Thymus (tissue), 11 donors: ENCODE data around the gene KRT39. TPM values are rescaled to one million over a fixed set of nuclear protein-coding genes. Genes with fewer than 3 reads are reported as not detected.

Experiments
- DNase-seq, 9 donors: peaks; one replicate each; pipeline ENCODE4 v3.0.0-alpha.2; 2013; ENCODE audit warnings: low spot score in 9 of 9, low read depth in 6 of 9, missing footprints in 1 of 9
- H3K27ac ChIP-seq, 2 donors: one replicate each; pipeline ENCODE4 v1.5.1; 2013; ENCODE audit warnings: control low read depth in 1 of 2, low read depth in 1 of 2, low read length in 1 of 2, mild to moderate bottlenecking in 1 of 2, moderate library complexity in 1 of 2
- H3K27me3 ChIP-seq, 2 donors: one replicate each; pipeline ENCODE4 v1.5.1; 2013; ENCODE audit warnings: low read length in 1 of 2; ENCODE audit not compliant: control insufficient read depth in 2 of 2, insufficient read depth in 1 of 2
- H3K36me3 ChIP-seq, 2 donors: one replicate each; pipeline ENCODE4 v1.5.1; 2013; ENCODE audit warnings: low read length in 1 of 2, mild to moderate bottlenecking in 1 of 2, moderate library complexity in 1 of 2; ENCODE audit not compliant: control insufficient read depth in 2 of 2, insufficient read depth in 2 of 2
- H3K4me1 ChIP-seq, 2 donors: one replicate each; pipeline ENCODE4 v1.5.1; 2013; ENCODE audit warnings: low read length in 2 of 2; ENCODE audit not compliant: control insufficient read depth in 2 of 2, insufficient read depth in 2 of 2
- H3K4me3 ChIP-seq, 2 donors: one replicate each; pipeline ENCODE4 v1.5.1; 2013; ENCODE audit warnings: low read length in 2 of 2, control low read depth in 1 of 2, mild to moderate bottlenecking in 1 of 2
- H3K9me3 ChIP-seq, 2 donors: one replicate each; pipeline ENCODE4 v1.5.1; 2013; ENCODE audit warnings: low read length in 1 of 2, mild to moderate bottlenecking in 1 of 2; ENCODE audit not compliant: control insufficient read depth in 2 of 2, insufficient read depth in 1 of 2
- WGBS: extraction: QIAGEN DNeasy Blood & Tissue Kit; methylation state at CpG from one replicate; pipeline ENCODE4 v1.1.7; 2013; 5-methylcytosine and 5-hydroxymethylcytosine counted together
- polyA plus RNA-seq: library from polyadenylated mRNA; stranded (reverse); fragments of 200-250 nt; gene quantifications from one replicate; pipeline ENCODE4 v1.2.3, GENCODE V29; 2013
- total RNA-seq: library from RNA; stranded (reverse); fragments of 120-200 nt; gene quantifications from one replicate; pipeline ENCODE4 v1.2.4, GENCODE V29; 2013
- donor health status: healthy.

Gene KRT39
- total and polyA plus RNA-seq, 2 donors, result 0.23 TPM; not detected in 1

DNA sequence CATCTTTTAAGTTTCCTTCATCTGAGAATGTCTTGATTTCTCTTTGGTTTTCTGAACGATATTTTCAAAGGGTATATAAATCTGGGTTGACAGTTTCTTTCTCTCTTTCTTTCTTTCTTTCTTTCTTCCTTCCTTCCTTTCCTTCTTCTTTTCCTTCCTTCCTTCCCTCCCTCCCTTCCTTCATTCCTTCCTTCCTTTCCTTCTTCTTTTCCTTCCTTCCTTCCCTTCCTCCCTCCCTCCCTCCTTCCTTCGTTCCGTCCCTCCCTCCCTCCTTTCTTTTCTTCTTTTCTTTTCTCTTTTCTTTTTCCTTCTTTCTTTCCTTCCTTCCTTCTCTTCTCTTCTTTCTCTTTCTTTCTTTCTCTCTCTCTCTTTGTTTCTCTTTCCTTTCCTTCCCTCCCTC lies 7.6 kb upstream of the KRT39 start:
- no peak overlapping the region for H3K27ac ChIP-seq
- H3K4me1 ChIP-seq, result no peaks in the 10 kb centered on the region
- 93% methylated on average over 3 of the region's 3 CpGs for WGBS
- no peak for DNase-seq
- no peaks in the 10 kb centered on the region for H3K9me3 ChIP-seq
- H3K27me3 ChIP-seq, result peaks cover 0 to 4% of the 10 kb centered on the region in 2 donors
- no peaks in the 10 kb centered on the region for H3K36me3 ChIP-seq
- no peak overlapping the region for H3K4me3 ChIP-seq

DNA sequence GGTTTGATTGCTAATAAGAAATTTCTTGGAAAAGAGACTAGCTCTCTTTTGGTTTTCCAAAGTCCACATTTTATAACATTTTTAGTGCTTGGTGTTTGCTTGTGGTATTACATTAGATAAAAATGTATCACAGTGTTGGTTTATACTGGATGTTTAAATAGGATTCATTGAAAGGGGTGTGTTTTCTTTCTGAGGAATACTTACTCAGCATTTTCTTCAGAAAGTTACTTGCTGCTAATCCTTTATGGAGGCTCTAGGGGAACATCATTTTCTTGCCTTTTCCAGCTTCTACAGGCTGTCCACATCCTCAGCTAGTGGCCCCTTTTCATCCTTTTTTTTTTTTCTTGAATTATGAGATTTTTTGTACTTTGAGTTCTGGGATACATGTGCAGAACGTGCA lies 834 bp upstream of the KRT39 start:
- WGBS, result 95% methylated on average over 1 of the region's 1 CpG
- Histone ChIP-seq H3K36me3 (no peaks in the 10 kb centered on the region), H3K4me3 (no peak overlapping the region), H3K4me1 (no peaks in the 10 kb centered on the region), H3K27me3 (no peaks in the 10 kb centered on the region), H3K9me3 (no peaks in the 10 kb centered on the region), H3K27ac (no peak overlapping the region)
- no peak for DNase-seq

DNA sequence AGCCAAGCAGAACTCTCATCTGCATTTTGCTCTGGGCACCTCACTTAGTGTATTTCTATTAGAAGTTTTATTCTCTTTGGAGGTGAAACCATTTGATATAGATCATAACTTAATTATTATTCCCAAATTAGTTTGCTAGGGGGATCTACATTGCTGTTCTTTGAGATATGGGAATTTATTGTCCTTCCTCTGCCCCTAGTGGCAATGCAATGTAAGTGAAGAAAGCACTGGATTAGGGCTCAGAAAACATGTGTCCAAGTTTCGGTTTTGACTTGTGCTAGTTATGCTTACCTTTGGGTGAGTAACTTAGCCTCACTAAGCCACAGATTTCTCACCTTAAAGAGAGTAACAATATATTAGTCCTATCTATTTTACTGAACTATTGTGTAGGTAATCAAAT lies 2.9 kb downstream of the KRT39 start:
- DNase-seq, result no peak
- no peaks in the 10 kb centered on the region for H3K36me3 ChIP-seq
- H3K27me3 ChIP-seq, result no peaks in the 10 kb centered on the region
- 75% methylated on average over 1 of the region's 1 CpG for WGBS
- no peaks in the 10 kb centered on the region for H3K9me3 ChIP-seq
- no peak overlapping the region for H3K4me3 ChIP-seq
- H3K27ac ChIP-seq, result no peak overlapping the region
- no peaks in the 10 kb centered on the region for H3K4me1 ChIP-seq

GRCh38 chr17:40962059-40962561 lies 4.6 kb downstream of the KRT39 start:
- Histone ChIP-seq H3K4me1 (no peaks in the 10 kb centered on the region), H3K27me3 (no peaks in the 10 kb centered on the region), H3K4me3 (no peak overlapping the region), H3K36me3 (no peaks in the 10 kb centered on the region), H3K9me3 (no peaks in the 10 kb centered on the region), H3K27ac (no peak overlapping the region)
- no peak for DNase-seq
- 83% methylated on average over 4 of the region's 4 CpGs for WGBS

GRCh38 chr17:40961591-40961990 lies 5.2 kb downstream of the KRT39 start:
- DNase-seq, result no peak
- Histone ChIP-seq H3K4me1 (no peaks in the 10 kb centered on the region), H3K27ac (no peak overlapping the region), H3K4me3 (no peak overlapping the region), H3K27me3 (no peaks in the 10 kb centered on the region), H3K9me3 (no peaks in the 10 kb centered on the region), H3K36me3 (no peaks in the 10 kb centered on the region)
- WGBS, result 88% methylated on average over 1 of the region's 1 CpG

- Histone ChIP-seq H3K4me3 (no peak overlapping the region), H3K4me1 (no peaks in the 10 kb centered on the region), H3K27me3 (no peaks in the 10 kb centered on the region), H3K9me3 (no peaks in the 10 kb centered on the region), H3K36me3 (no peaks in the 10 kb centered on the region), H3K27ac (no peak overlapping the region)
- WGBS, result 91% methylated on average over 10 of the region's 10 CpGs
- DNase-seq, result no peak
Measured at GRCh38 chr17:40960144-40960543, 6.6 kb downstream of the KRT39 start.

DNA sequence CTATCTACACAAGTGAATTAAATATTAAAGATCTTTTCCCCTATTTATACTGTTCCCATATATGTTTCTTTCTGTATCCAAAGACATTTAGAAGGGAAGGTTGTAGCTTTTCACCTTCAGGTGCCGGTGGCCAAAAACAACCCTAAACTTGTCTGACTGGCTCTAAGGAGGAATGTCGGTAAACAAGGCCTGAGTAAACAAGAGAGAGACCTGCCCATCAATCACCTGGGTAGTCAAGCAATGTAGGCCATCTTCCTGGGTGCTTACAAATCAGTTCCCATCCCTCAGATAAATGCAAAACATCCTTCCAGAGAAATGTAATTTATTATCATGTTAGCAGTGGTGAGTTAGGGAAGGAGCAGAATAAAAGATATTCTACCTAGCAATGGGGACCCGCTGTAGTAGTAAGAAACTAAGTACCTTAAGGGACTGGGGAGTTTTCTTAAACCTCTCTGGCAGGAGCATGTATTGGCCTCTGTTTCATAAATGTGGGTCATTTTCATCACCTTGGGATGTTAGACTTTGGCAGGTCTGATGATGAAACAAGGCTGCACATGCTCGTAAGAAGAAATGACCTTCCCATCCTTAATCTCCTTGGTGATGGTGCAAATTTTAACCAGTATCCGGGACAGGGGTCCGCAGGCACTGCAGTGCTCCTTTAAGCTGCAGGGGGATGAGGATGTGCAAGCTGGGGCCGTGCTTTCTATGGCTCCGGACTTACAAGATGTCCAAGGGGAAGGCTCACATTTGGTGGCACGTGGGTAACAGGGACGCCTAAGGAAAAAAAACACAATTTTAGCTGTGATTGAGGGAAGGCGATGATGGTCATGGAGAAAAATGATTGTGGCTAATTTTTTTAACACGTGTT lies 8.4 kb downstream of the KRT39 start:
- Histone ChIP-seq H3K9me3 (no peaks in the 10 kb centered on the region), H3K4me1 (no peaks in the 10 kb centered on the region), H3K27me3 (no peaks in the 10 kb centered on the region), H3K36me3 (no peaks in the 10 kb centered on the region), H3K27ac (no peak overlapping the region), H3K4me3 (no peak overlapping the region)
- DNase-seq, result no peak
- WGBS, result 94% methylated on average over 12 of the region's 12 CpGs

DNA sequence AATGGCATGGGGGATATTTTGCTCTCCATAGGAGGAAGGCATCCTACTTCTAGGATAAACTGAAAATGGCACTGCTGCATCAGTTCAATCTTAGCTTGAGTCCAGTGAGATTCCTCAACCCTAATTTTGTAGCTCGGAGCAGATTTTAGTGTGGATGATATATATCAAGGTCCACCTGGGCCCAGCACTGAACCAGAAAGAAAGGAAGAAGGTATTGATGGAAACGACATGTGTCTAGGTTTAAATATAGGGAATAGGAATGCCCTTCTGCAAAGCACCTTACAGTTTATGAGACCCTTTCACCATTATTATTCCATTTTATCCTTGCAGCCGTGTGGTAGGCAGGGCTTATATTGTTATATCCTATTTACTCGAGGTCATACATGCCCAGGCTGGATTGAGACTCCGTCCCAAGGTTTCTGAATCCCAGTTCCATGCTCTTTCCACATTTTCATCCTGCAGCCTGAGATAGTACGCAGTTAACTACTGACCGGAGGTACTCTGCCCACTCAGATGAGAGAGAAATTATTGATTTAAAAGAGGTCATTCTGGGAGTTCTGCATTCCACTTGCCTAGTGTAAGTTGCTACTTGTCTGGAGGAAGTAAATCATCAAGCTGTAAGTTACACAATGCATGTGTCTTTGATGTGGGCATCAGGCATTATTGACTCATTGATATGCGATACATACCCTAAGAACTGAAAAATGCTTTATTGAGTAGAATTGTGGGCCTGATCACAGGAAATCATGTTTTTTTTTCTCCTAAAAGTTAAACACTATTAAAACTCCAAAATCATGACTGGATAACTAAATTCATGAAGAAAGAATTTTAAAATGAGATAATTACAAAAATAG lies 10.1 kb downstream of the KRT39 start:
- no peak for DNase-seq
- Histone ChIP-seq H3K4me1 (no peaks in the 10 kb centered on the region), H3K27ac (no peak overlapping the region), H3K4me3 (no peak overlapping the region), H3K36me3 (no peaks in the 10 kb centered on the region), H3K27me3 (no peaks in the 10 kb centered on the region), H3K9me3 (no peaks in the 10 kb centered on the region)
- WGBS, result 92% methylated on average over 8 of the region's 8 CpGs

DNA sequence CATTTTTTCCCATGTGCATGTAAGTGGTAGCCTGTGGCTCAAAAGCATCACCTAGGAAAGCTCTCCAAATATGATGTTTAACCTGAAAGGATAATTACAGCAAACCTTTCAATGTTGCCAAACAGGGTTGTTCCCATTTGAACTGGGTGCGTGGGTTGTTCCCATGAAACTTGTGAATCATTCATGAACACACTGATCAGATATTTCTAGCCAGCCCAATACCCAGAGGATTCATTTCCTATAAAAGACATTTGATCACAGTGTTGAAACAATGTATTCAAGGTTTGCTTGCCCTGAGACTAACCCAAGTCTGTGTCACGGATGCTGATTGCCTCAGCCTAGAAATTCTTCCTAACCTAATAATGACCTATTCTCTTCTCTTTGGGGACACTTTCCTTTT lies 12.9 kb downstream of the KRT39 start:
- Histone ChIP-seq H3K4me3 (no peak overlapping the region), H3K27me3 (peaks cover 0 to 3% of the 10 kb centered on the region in 2 donors), H3K9me3 (no peaks in the 10 kb centered on the region), H3K36me3 (no peaks in the 10 kb centered on the region), H3K4me1 (no peaks in the 10 kb centered on the region), H3K27ac (no peak overlapping the region)
- DNase-seq, result no peak
- 95% methylated on average over 2 of the region's 2 CpGs for WGBS
